GM23338 (cell line): ENCODE data around the gene COL1A1. TPM values are rescaled to one million over a fixed set of nuclear protein-coding genes. Genes with fewer than 3 reads are reported as not detected.
A peak's percentile ranks its signal among the peaks of the same experiment; 100 is the strongest.

Experiments
- ATAC-seq: fragments of 200-7000 bp; cut with Tn5 transposase; 3 replicates; pipeline ENCODE4 v1.9.1; 2020
- DNase-seq: peaks from one replicate; pipeline ENCODE4 v3.0.0-alpha.2; 2015; ENCODE audit warnings: low spot score
- H2AFZ ChIP-seq: fragments of 200-600 bp; sonication (generic); 2 replicates; pipeline ENCODE4 v1.8.0; 2016; ENCODE audit warnings: antibody characterized with exemption, mild to moderate bottlenecking, moderate library complexity
- H3F3A ChIP-seq: fragments of 200-600 bp; sonication (generic); replicated peaks from 2 replicates; pipeline ENCODE4 v1.8.0; 2017; ENCODE audit warnings: antibody characterized with exemption, mixed run types, low read depth
- H3K27ac ChIP-seq: fragments of 200-600 bp; sonication (generic); 2 replicates; pipeline ENCODE4 v1.6.1; 2016; ENCODE audit warnings: low read depth
- H3K27me3 ChIP-seq: fragments of 200-600 bp; sonication (generic); 2 replicates; pipeline ENCODE4 v1.8.0; 2016; ENCODE audit warnings: mild to moderate bottlenecking, mixed run types, moderate library complexity; ENCODE audit not compliant: insufficient read depth
- H3K36me3 ChIP-seq: fragments of 200-600 bp; sonication (generic); 2 replicates; pipeline ENCODE4 v1.8.0; 2016; ENCODE audit warnings: mild to moderate bottlenecking; ENCODE audit not compliant: insufficient read depth
- H3K4me1 ChIP-seq: fragments of 200-600 bp; sonication (generic); 2 replicates; pipeline ENCODE4 v1.8.0; 2016; ENCODE audit warnings: mild to moderate bottlenecking, moderate library complexity; ENCODE audit not compliant: insufficient read depth
- H3K4me2 ChIP-seq: fragments of 200-600 bp; sonication (generic); 2 replicates; pipeline ENCODE4 v1.7.1; 2017; ENCODE audit warnings: mixed run types
- H3K4me3 ChIP-seq: fragments of 200-600 bp; sonication (generic); 2 replicates; pipeline ENCODE4 v1.6.1; 2016; ENCODE audit warnings: mixed run types
- H3K79me2 ChIP-seq: fragments of 200-600 bp; sonication (generic); replicated peaks from 2 replicates; pipeline ENCODE4 v1.8.0; 2017; ENCODE audit warnings: mild to moderate bottlenecking; ENCODE audit not compliant: insufficient read depth
- H3K9me2 ChIP-seq: fragments of 200-600 bp; sonication (generic); 2 replicates; pipeline ENCODE4 v1.8.0; 2017; ENCODE audit not compliant: insufficient read depth
- H4K20me1 ChIP-seq: fragments of 200-600 bp; sonication (generic); replicated peaks from 2 replicates; pipeline ENCODE4 v1.8.0; 2017; ENCODE audit warnings: mild to moderate bottlenecking; ENCODE audit not compliant: insufficient read depth
- H3K27ac Mint-ChIP-seq: 2 replicates; pipeline ENCODE4 v1.8.0; 2020; ENCODE audit warnings: inconsistent platforms, mild to moderate bottlenecking, moderate library complexity, mixed read lengths
- H3K27me3 Mint-ChIP-seq: 3 replicates; pipeline ENCODE4 v1.8.0; 2022; ENCODE audit warnings: low read depth, mild to moderate bottlenecking, moderate library complexity, mixed read lengths, inconsistent platforms; ENCODE audit not compliant: insufficient read depth, poor library complexity
- H3K36me3 Mint-ChIP-seq: 3 replicates; pipeline ENCODE4 v1.8.0; 2021; ENCODE audit warnings: low read depth, mild to moderate bottlenecking, inconsistent platforms, moderate library complexity, mixed read lengths
- H3K4me1 Mint-ChIP-seq: 3 replicates; pipeline ENCODE4 v1.8.0; 2020; ENCODE audit warnings: mild to moderate bottlenecking, inconsistent platforms, mixed read lengths
- H3K4me3 Mint-ChIP-seq: 3 replicates; pipeline ENCODE4 v1.8.0; 2021; ENCODE audit warnings: moderate library complexity, mild to moderate bottlenecking, inconsistent platforms, mixed read lengths
- H3K9me3 Mint-ChIP-seq: 3 replicates; pipeline ENCODE4 v1.8.0; 2020; ENCODE audit warnings: moderate library complexity, mild to moderate bottlenecking, inconsistent platforms, mixed read lengths
- CREB1 ChIP-seq: fragments of 250-450 bp; sonication (Bioruptor Pico); IDR thresholded peaks from 2 replicates; pipeline ENCODE4 v1.5.0; 2020; ENCODE audit warnings: low read depth, mild to moderate bottlenecking, moderate library complexity
- CTCF ChIP-seq, 2 experiments: fragments of 200-600 bp in 1 of 2; sonication (generic) in 1 of 2; conservative IDR thresholded peaks; 2 replicates each; pipeline versions ENCODE4 v1.5.1 to v1.6.1; 2016 to 2017; ENCODE audit warnings: antibody characterized with exemption in 2 of 2, low read depth in 2 of 2, mild to moderate bottlenecking in 2 of 2, moderate library complexity in 1 of 2
- ETS1 ChIP-seq: IDR thresholded peaks from 2 replicates; pipeline ENCODE4 v1.6.1; 2016; ENCODE audit warnings: antibody characterized with exemption
- EZH2 ChIP-seq: fragments of 200-600 bp; sonication (generic); IDR thresholded peaks from one replicate; pipeline ENCODE4 v1.8.0; 2017; ENCODE audit warnings: antibody characterized with exemption, mild to moderate bottlenecking, low read depth; ENCODE audit not compliant: unreplicated experiment
- EZH2phosphoT487 ChIP-seq: fragments of 200-600 bp; sonication (generic); IDR thresholded peaks from one replicate; pipeline ENCODE4 v1.8.1; 2018; ENCODE audit warnings: antibody characterized with exemption; ENCODE audit not compliant: unreplicated experiment
- JUNB ChIP-seq: IDR thresholded peaks from one replicate; pipeline ENCODE4 v1.6.1; 2016; ENCODE audit warnings: antibody characterized with exemption; ENCODE audit not compliant: unreplicated experiment
- NANOG ChIP-seq: IDR thresholded peaks from 2 replicates; pipeline ENCODE4 v1.6.1; 2016; ENCODE audit warnings: antibody characterized with exemption, borderline replicate concordance
- POLR2AphosphoS5 ChIP-seq: IDR thresholded peaks from 2 replicates; pipeline ENCODE4 v1.6.1; 2016; ENCODE audit warnings: antibody characterized with exemption, low read depth
- STAT1 ChIP-seq: IDR thresholded peaks from one replicate; pipeline ENCODE4 v1.6.1; 2016; ENCODE audit warnings: antibody characterized with exemption; ENCODE audit not compliant: unreplicated experiment
- ZNF331 ChIP-seq: fragments of 250-450 bp; sonication (Bioruptor Pico); IDR thresholded peaks from 2 replicates; pipeline ENCODE4 v1.5.0; 2020; ENCODE audit warnings: low read depth, mild to moderate bottlenecking, moderate library complexity
- ZNF462 ChIP-seq: fragments of 250-450 bp; sonication (Bioruptor Pico); IDR thresholded peaks from 2 replicates; pipeline ENCODE4 v1.5.0; 2020; ENCODE audit warnings: mild to moderate bottlenecking, moderate library complexity
- polyA plus RNA-seq: library from polyadenylated mRNA; unstranded; fragments of >200 nt; fragmentation: Nextera tagmentation; extraction: Ambion mirVana; gene quantifications from 2 replicates; pipeline ENCODE4 v1.2.1, GENCODE V29; 2016
- total RNA-seq: library from RNA; depleted of rRNA; stranded (reverse); fragments of >200 nt; shearing (Covaris generic); gene quantifications from 2 replicates; pipeline ENCODE4 v1.2.3, GENCODE V29; 2014

Gene COL1A1
- total and polyA plus RNA-seq, 2 experiments from 2014 or later: 21.2 to 34.3 TPM

GRCh38 chr17:50206604-50207293 is 5.3 kb upstream of the COL1A1 start:
- 0 out of 2 replicates have a peak, but pooled peaks cover 5% of the 10 kb centered on the region for H3F3A ChIP-seq
- TF ChIP-seq CREB1 (no peak), NANOG (no peak), CTCF (conservative IDR thresholded peaks at IDR 0.05; ENCODE audit: low read depth in 2 of 2) (no peak), EZH2phosphoT487 (no peak), STAT1 (no peak), ZNF331 (CRISPR knock-in tag) (no peak), EZH2 (no peak)
- H3K9me2 ChIP-seq: no peaks in the 10 kb centered on the region
- peak overlapping the region; percentile 67 for H3K4me2 ChIP-seq
- Mint-ChIP-seq H3K9me3 (no peaks in the 10 kb centered on the region), H3K4me1 (peaks cover 65% of the 10 kb centered on the region), H3K27me3 (peaks cover 45% of the 10 kb centered on the region), H3K4me3 (peak overlapping the region; percentile 51), H3K27ac (no peak overlapping the region), H3K36me3 (no peaks in the 10 kb centered on the region)
- H3K27me3 ChIP-seq: peaks cover 20% of the 10 kb centered on the region
- peak overlapping the region; percentile 42 for H3K4me3 ChIP-seq
- DNase-seq (peak; percentile 83), ATAC-seq (peak; percentile 67)
- no peak overlapping the region for H3K27ac ChIP-seq
- no peaks in the 10 kb centered on the region for H3K79me2 ChIP-seq
- no peaks in the 10 kb centered on the region for H4K20me1 ChIP-seq
- peaks cover 45% of the 10 kb centered on the region for H3K4me1 ChIP-seq
- H2AFZ ChIP-seq: peak overlapping the region; percentile 26; the same call in 1 of the 2 replicates
- H3K36me3 ChIP-seq: no peaks in the 10 kb centered on the region

- Histone ChIP-seq H2AFZ (no peak overlapping the region), H3K4me2 (no peak overlapping the region)
- no peaks in the 10 kb centered on the region for H3K36me3 Mint-ChIP-seq
- TF ChIP-seq ZNF462 (CRISPR knock-in tag): no peak
- TF ChIP-seq ZNF331 (CRISPR knock-in tag): no peak
- TF ChIP-seq ETS1: no peak
- TF ChIP-seq STAT1: no peak
- no peak for TF ChIP-seq POLR2AphosphoS5
- TF ChIP-seq JUNB: no peak
Measured at GRCh38 chr17:50205963-50206505, 4.6 kb upstream of the COL1A1 start.

More at GRCh38 chr17:50205963-50206505, 4.6 kb upstream of the COL1A1 start:
- no peak overlapping the region for H3K4me3 ChIP-seq
- H3K9me2 ChIP-seq: no peaks in the 10 kb centered on the region
- DNase-seq: no peak
- H3K27ac Mint-ChIP-seq: no peak overlapping the region
- no peak for ATAC-seq
- peaks cover 42% of the 10 kb centered on the region for H3K4me1 ChIP-seq
- peaks cover 48% of the 10 kb centered on the region for H3K27me3 Mint-ChIP-seq
- H3F3A ChIP-seq: 0 out of 2 replicates have a peak, but pooled peaks cover 6% of the 10 kb centered on the region
- H3K27ac ChIP-seq: no peak overlapping the region
- no peaks in the 10 kb centered on the region for H3K9me3 Mint-ChIP-seq
- H3K4me3 Mint-ChIP-seq: no peak overlapping the region
- no peaks in the 10 kb centered on the region for H3K79me2 ChIP-seq
- H3K4me1 Mint-ChIP-seq: peaks cover 62% of the 10 kb centered on the region
- H3K27me3 ChIP-seq: peaks cover 27% of the 10 kb centered on the region
- no peaks in the 10 kb centered on the region for H4K20me1 ChIP-seq
- no peaks in the 10 kb centered on the region for H3K36me3 ChIP-seq
